Measurements from ENCODE around the gene IFITM10.

IFITM10 gene

GRCh38 chr11:1706634-1707400, 43.6 kb downstream of the IFITM10 start:
- DNase-seq = peak; percentile 40

GRCh38 chr11:1705126-1706052, 45.0 kb downstream of the IFITM10 start:
- no peak for DNase-seq

- DNase-seq = no peak
Measured at GRCh38 chr11:1703146-1703545, 47.2 kb downstream of the IFITM10 start.

- DNase-seq = no peak
Measured at GRCh38 chr11:1702506-1702905, 47.9 kb downstream of the IFITM10 start.

- peak; percentile 31 for DNase-seq
Measured at GRCh38 chr11:1701091-1701807, 49.1 kb downstream of the IFITM10 start.

- no peak for DNase-seq
Measured at GRCh38 chr11:1699771-1700170, 50.6 kb downstream of the IFITM10 start.

GRCh38 chr11:1696608-1697570, 53.5 kb downstream of the IFITM10 start, which contains the start of gene KRTAP5-6:
Gene KRTAP5-6, plus strand, starts transcription at chr11:1697195. Its CDS starts 51 bp downstream, at chr11:1697246.
- no peak for DNase-seq

GRCh38 chr11:1695548-1696108, 54.8 kb downstream of the IFITM10 start:
- no peak for DNase-seq

GRCh38 chr11:1694846-1695547, 55.4 kb downstream of the IFITM10 start:
- DNase-seq = no peak

- DNase-seq = peak; percentile 89
Measured at GRCh38 chr11:1694064-1694845, 56.1 kb downstream of the IFITM10 start.

GRCh38 chr11:1693327-1694063, 56.9 kb downstream of the IFITM10 start:
- peak; percentile 81 for DNase-seq

GRCh38 chr11:1692708-1693326, 57.6 kb downstream of the IFITM10 start:
- no peak for DNase-seq

- DNase-seq = no peak
Measured at GRCh38 chr11:1691878-1692707, 58.3 kb downstream of the IFITM10 start.

GRCh38 chr11:1691026-1691877, 59.1 kb downstream of the IFITM10 start:
- DNase-seq = no peak

- DNase-seq = no peak
Measured at GRCh38 chr11:1690167-1691025, 60.0 kb downstream of the IFITM10 start.
